ENCODE measurements around the gene ZNF165.

- TF ChIP-seq POLR2A (IDR thresholded peaks at IDR 0.05; ENCODE audit: control extremely low read depth in 1 of 2, low read depth in 2 of 2, low read length in 2 of 2) (no peak), CHD2 (IDR thresholded peaks at IDR 0.05; ENCODE audit: low read length) (no peak), CTCF (IDR thresholded peaks at IDR 0.05; ENCODE audit: control extremely low read depth in 1 of 3, insufficient read depth in 1 of 3, low read depth in 1 of 3, low read length in 3 of 3) (no peak), CREB1 (IDR thresholded peaks at IDR 0.05) (no peak), EP300 (IDR thresholded peaks at IDR 0.05; ENCODE audit: borderline replicate concordance in 1 of 2, low read depth in 2 of 2, low read length in 2 of 2) (no peak), ATF3 (IDR thresholded peaks at IDR 0.05; ENCODE audit: insufficient read depth, low read depth, low read length) (no peak), MAX (IDR thresholded peaks at IDR 0.05) (no peak), FOSL1 (IDR thresholded peaks at IDR 0.05; ENCODE audit: insufficient read depth, low read depth, low read length) (no peak), YY1 (IDR thresholded peaks at IDR 0.05; ENCODE audit: low read depth, low read length) (no peak), EZH2 (IDR thresholded peaks at IDR 0.05; ENCODE audit: low read depth, low read length, severe bottlenecking) (no peak), ATF2 (IDR thresholded peaks at IDR 0.05; ENCODE audit: low read length) (no peak), JUND (IDR thresholded peaks at IDR 0.05; ENCODE audit: low read length) (no peak), HDAC2 (IDR thresholded peaks at IDR 0.05; ENCODE audit: borderline replicate concordance in 1 of 2, low read depth in 2 of 2, low read length in 2 of 2) (no peak), SIN3A (conservative IDR thresholded peaks at IDR 0.05 in 1 of 2, IDR thresholded peaks at IDR 0.05 in 1 of 2; ENCODE audit: low read depth in 1 of 2, low read length in 2 of 2) (no peak)
These were observed 16.1 kb upstream of the ZNF165 start for GRCh38 chr6:28064272-28064671.
